Calu3 (cell line): ENCODE data around the gene TKTL1. TPM values are rescaled to one million over a fixed set of nuclear protein-coding genes. Genes with fewer than 3 reads are reported as not detected.
"Not testable (repeated sequence)": the region's sequence is repeated elsewhere in the genome, so short reads cannot be mapped to it uniquely, and the experiment has no call there.

Experiments
- Bru-seq: library from RNA; stranded (reverse); fragments of 400-500 nt; gene quantifications from one replicate; lab custom pipeline; 2021; lab: Mats Ljungman, UMichigan
- BruChase-seq, 2 experiments: library from RNA; stranded (reverse); fragments of 400-500 nt; gene quantifications; one replicate each; lab custom pipeline; 2021; lab: Mats Ljungman, UMichigan
- BruUV-seq: library from RNA; stranded (reverse); fragments of 400-500 nt; replicated peaks from 2 replicates; lab custom pipeline; 2021; lab: Mats Ljungman, UMichigan
- CTCF ChIA-PET: fragments of 300-600 bp; sonication (Branson Sonifier 250); formaldehyde crosslinking; loops from one replicate; lab custom pipeline; 2022; ENCODE audit warnings: antibody characterized with exemption; lab: Charles Lee
- DNase-seq: peaks from one replicate; pipeline ENCODE4 v3.0.0; 2022
- H3K27ac Mint-ChIP-seq: one replicate; pipeline ENCODE4 v1.8.0; 2022; ENCODE audit warnings: mixed read lengths; ENCODE audit not compliant: unreplicated experiment
- H3K27me3 Mint-ChIP-seq: one replicate; pipeline ENCODE4 v1.8.0; 2022; ENCODE audit warnings: mixed read lengths; ENCODE audit not compliant: unreplicated experiment
- H3K36me3 Mint-ChIP-seq: one replicate; pipeline ENCODE4 v1.8.0; 2022; ENCODE audit warnings: mild to moderate bottlenecking, moderate library complexity, mixed read lengths; ENCODE audit not compliant: insufficient read depth, unreplicated experiment
- H3K4me1 Mint-ChIP-seq: one replicate; pipeline ENCODE4 v1.8.0; 2022; ENCODE audit warnings: mild to moderate bottlenecking, low read depth, mixed read lengths; ENCODE audit not compliant: unreplicated experiment
- H3K4me3 Mint-ChIP-seq: one replicate; pipeline ENCODE4 v1.8.0; 2022; ENCODE audit warnings: mild to moderate bottlenecking, low read depth, moderate library complexity, mixed read lengths; ENCODE audit not compliant: unreplicated experiment
- H3K9me3 Mint-ChIP-seq: one replicate; pipeline ENCODE4 v1.8.0; 2022; ENCODE audit warnings: low read depth, mixed read lengths; ENCODE audit not compliant: unreplicated experiment
- CTCF ChIP-seq: fragments of 200-600 bp; IDR thresholded peaks from one replicate; pipeline ENCODE4 v1.8.0; 2022; ENCODE audit warnings: antibody characterized with exemption; ENCODE audit not compliant: unreplicated experiment
- intact Hi-C: fragments of 100-400 bp; cut with micrococcal nuclease; formaldehyde crosslinking; loops from one replicate; pipeline ENCODE4 v1.10.0; 2022; ENCODE audit not compliant: unreplicated experiment
- long read RNA-seq: library from polyadenylated mRNA; stranded (forward); transcript quantifications from one replicate; pipeline ENCODE4 v2.0.0, GENCODE V29; 2022
- total RNA-seq: library from RNA; stranded (reverse); gene quantifications from 2 replicates; pipeline ENCODE4 v1.2.3, GENCODE V29; 2022

TKTL1 gene
- total RNA-seq, result not detected in 2 replicates
- Bru-seq, nascent RNA, result not detected
- BruChase-seq, experiment 1, labeled RNA remaining after a 6-hour chase, result not detected
- BruChase-seq, experiment 2, labeled RNA remaining after a 2-hour chase, result not detected
- long read RNA-seq, result 0 reads

- no peak for DNase-seq
- Mint-ChIP-seq H3K27me3 (no peaks in the 10 kb centered on the region), H3K36me3 (no peaks in the 10 kb centered on the region), H3K4me3 (no peak within 1 kb of the TSS), H3K27ac (no peak within 1 kb of the TSS), H3K9me3 (no peaks in the 10 kb centered on the region), H3K4me1 (no peaks in the 10 kb centered on the region)
- CTCF ChIA-PET, result no interaction called here
- BruUV-seq, result no TSS peak
- intact Hi-C loops, result no loop called here
- TF ChIP-seq CTCF, result no peak
Measured at GRCh38 chrX:154295664-154296310, at the start of gene TKTL1. TSS of gene TKTL1 (plus strand) at chrX:154295795. CDS start at chrX:154295860, 65 bp downstream.

GRCh38 chrX:154247377-154248045 lies 48.1 kb upstream of the TKTL1 start:
- H3K9me3 Mint-ChIP-seq, intact Hi-C loops, BruUV-seq, H3K36me3 Mint-ChIP-seq, CTCF ChIA-PET, DNase-seq, H3K4me1 Mint-ChIP-seq, H3K27me3 Mint-ChIP-seq, H3K4me3 Mint-ChIP-seq, H3K27ac Mint-ChIP-seq: not testable (repeated sequence)

GRCh38 chrX:154248076-154248475 lies 47.5 kb upstream of the TKTL1 start:
- intact Hi-C loops, CTCF ChIA-PET, H3K4me1 Mint-ChIP-seq, H3K27ac Mint-ChIP-seq, H3K27me3 Mint-ChIP-seq, H3K36me3 Mint-ChIP-seq, H3K4me3 Mint-ChIP-seq, H3K9me3 Mint-ChIP-seq, BruUV-seq, DNase-seq: not testable (repeated sequence)

- H3K36me3 Mint-ChIP-seq, BruUV-seq, H3K4me1 Mint-ChIP-seq: not testable (repeated sequence)
Measured at GRCh38 chrX:154257282-154257681, 38.3 kb upstream of the TKTL1 start, which contains the start of gene OPN1MW3. TSS of gene OPN1MW3 (plus strand) at chrX:154257582. CDS start at chrX:154257620, 38 bp downstream.

GRCh38 chrX:154258711-154259110 lies 36.9 kb upstream of the TKTL1 start:
- H3K36me3 Mint-ChIP-seq, H3K9me3 Mint-ChIP-seq, CTCF ChIA-PET, BruUV-seq, H3K4me1 Mint-ChIP-seq, intact Hi-C loops, DNase-seq, H3K4me3 Mint-ChIP-seq, H3K27me3 Mint-ChIP-seq, H3K27ac Mint-ChIP-seq: not testable (repeated sequence)

More at GRCh38 chrX:154257282-154257681, 38.3 kb upstream of the TKTL1 start, which contains the start of gene OPN1MW3:
- H3K9me3 Mint-ChIP-seq, H3K4me3 Mint-ChIP-seq, DNase-seq, CTCF ChIA-PET, H3K27ac Mint-ChIP-seq, H3K27me3 Mint-ChIP-seq, intact Hi-C loops: not testable (repeated sequence)

GRCh38 chrX:154263072-154263471 lies 32.5 kb upstream of the TKTL1 start:
- DNase-seq, H3K9me3 Mint-ChIP-seq, H3K36me3 Mint-ChIP-seq, H3K4me3 Mint-ChIP-seq, intact Hi-C loops, BruUV-seq, CTCF ChIA-PET, H3K4me1 Mint-ChIP-seq, H3K27me3 Mint-ChIP-seq, H3K27ac Mint-ChIP-seq: not testable (repeated sequence)

GRCh38 chrX:154269245-154269644 lies 26.4 kb upstream of the TKTL1 start:
- H3K36me3 Mint-ChIP-seq, H3K4me3 Mint-ChIP-seq, H3K4me1 Mint-ChIP-seq, CTCF ChIA-PET, H3K27ac Mint-ChIP-seq, H3K27me3 Mint-ChIP-seq, H3K9me3 Mint-ChIP-seq, BruUV-seq, intact Hi-C loops, DNase-seq: not testable (repeated sequence)

- H3K9me3 Mint-ChIP-seq, H3K27ac Mint-ChIP-seq, H3K36me3 Mint-ChIP-seq, BruUV-seq, intact Hi-C loops, H3K4me1 Mint-ChIP-seq, H3K27me3 Mint-ChIP-seq, DNase-seq, CTCF ChIA-PET, H3K4me3 Mint-ChIP-seq: not testable (repeated sequence)
Measured at GRCh38 chrX:154284489-154285338, 10.9 kb upstream of the TKTL1 start.
